Liver (tissue), 9 donors: Measurements from ENCODE around the gene CEACAM21. TPM values are rescaled to one million over a fixed set of nuclear protein-coding genes. Genes with fewer than 3 reads are reported as not detected.

Experiments used
- DNase-seq: peaks from one replicate; pipeline ENCODE4 v3.0.0-alpha.2; 2017; ENCODE audit warnings: low spot score
- H3K27ac ChIP-seq, 2 donors: one replicate each; pipeline ENCODE4 v1.7.0; 2013; ENCODE audit warnings: inconsistent platforms in 2 of 2, low read length in 2 of 2, control low read depth in 1 of 2, low read depth in 1 of 2, mild to moderate bottlenecking in 1 of 2
- H3K27me3 ChIP-seq, 4 donors: one replicate each; pipeline versions ENCODE4 v1.6.1 to v1.7.0; 2013; ENCODE audit warnings: low read length in 3 of 4, inconsistent platforms in 1 of 4, mild to moderate bottlenecking in 1 of 4, moderate library complexity in 1 of 4; ENCODE audit not compliant: control insufficient read depth in 4 of 4, insufficient read depth in 4 of 4
- H3K36me3 ChIP-seq, 4 donors: one replicate each; pipeline versions ENCODE4 v1.6.1 to v1.7.0; 2013; ENCODE audit warnings: low read length in 3 of 4, mild to moderate bottlenecking in 3 of 4, low read depth in 1 of 4, moderate library complexity in 1 of 4; ENCODE audit not compliant: control insufficient read depth in 4 of 4, insufficient read depth in 3 of 4
- H3K4me1 ChIP-seq, 4 donors: one replicate each; pipeline versions ENCODE4 v1.6.1 to v1.7.0; 2013; ENCODE audit warnings: low read length in 3 of 4, mild to moderate bottlenecking in 3 of 4, moderate library complexity in 1 of 4; ENCODE audit not compliant: control insufficient read depth in 4 of 4, insufficient read depth in 4 of 4
- H3K4me3 ChIP-seq, 3 donors: one replicate each; pipeline versions ENCODE4 v1.6.1 to v1.7.0; 2013; ENCODE audit warnings: low read length in 3 of 3, control low read depth in 1 of 3, low read depth in 1 of 3, mild to moderate bottlenecking in 1 of 3
- H3K9ac ChIP-seq, 2 donors: one replicate each; pipeline ENCODE4 v1.7.0; 2013; ENCODE audit warnings: low read length in 2 of 2, mild to moderate bottlenecking in 2 of 2, moderate library complexity in 2 of 2, control low read depth in 1 of 2, low read depth in 1 of 2
- H3K9me3 ChIP-seq, 4 donors: one replicate each; pipeline versions ENCODE4 v1.6.1 to v1.7.0; 2013; ENCODE audit warnings: low read length in 3 of 4; ENCODE audit not compliant: control insufficient read depth in 4 of 4
- ATF3 ChIP-seq: IDR thresholded peaks from 2 replicates; pipeline ENCODE4 v1.6.1; 2016; ENCODE audit warnings: antibody characterized with exemption
- EGR1 ChIP-seq, 2 donors: IDR thresholded peaks; 2 replicates each; pipeline ENCODE4 v1.6.1; 2016 to 2018; ENCODE audit warnings: antibody characterized with exemption in 2 of 2, low read depth in 2 of 2
- FOXA2 ChIP-seq: IDR thresholded peaks from 2 replicates; pipeline ENCODE4 v1.6.1; 2016; ENCODE audit warnings: antibody characterized with exemption
- GABPA ChIP-seq, 2 donors: IDR thresholded peaks in 1 of 2; conservative IDR thresholded peaks in 1 of 2; 2 replicates each; pipeline ENCODE4 v1.6.1; 2016; ENCODE audit warnings: antibody characterized with exemption in 2 of 2, mild to moderate bottlenecking in 1 of 2, moderate library complexity in 1 of 2
- HNF4A ChIP-seq, 2 donors: conservative IDR thresholded peaks; 2 replicates each; pipeline ENCODE4 v1.6.1; 2016; ENCODE audit warnings: antibody characterized with exemption in 2 of 2, mild to moderate bottlenecking in 2 of 2
- HNF4G ChIP-seq: IDR thresholded peaks from 2 replicates; pipeline ENCODE4 v1.6.1; 2016; ENCODE audit warnings: antibody characterized with exemption
- JUND ChIP-seq, 2 donors: IDR thresholded peaks; 2 replicates each; pipeline ENCODE4 v1.6.1; 2016; ENCODE audit warnings: antibody characterized with exemption in 2 of 2
- MAX ChIP-seq: IDR thresholded peaks from 2 replicates; pipeline ENCODE4 v1.6.1; 2016; ENCODE audit warnings: antibody characterized with exemption
- NR2F2 ChIP-seq: IDR thresholded peaks from 2 replicates; pipeline ENCODE4 v1.6.1; 2016; ENCODE audit warnings: antibody characterized with exemption
- RAD21 ChIP-seq, 2 donors: IDR thresholded peaks; 2 replicates each; pipeline ENCODE4 v1.6.1; 2016; ENCODE audit warnings: antibody characterized with exemption in 2 of 2, mild to moderate bottlenecking in 2 of 2
- REST ChIP-seq: IDR thresholded peaks from 2 replicates; pipeline ENCODE4 v1.6.1; 2016; ENCODE audit warnings: antibody characterized with exemption, mild to moderate bottlenecking
- RXRA ChIP-seq, 2 donors: IDR thresholded peaks; 2 replicates each; pipeline ENCODE4 v1.6.1; 2017 to 2018; ENCODE audit warnings: antibody characterized with exemption in 2 of 2, mild to moderate bottlenecking in 1 of 2
- TAF1 ChIP-seq: conservative IDR thresholded peaks from 2 replicates; pipeline ENCODE4 v1.6.1; 2016; ENCODE audit warnings: antibody characterized with exemption, mild to moderate bottlenecking
- YY1 ChIP-seq: IDR thresholded peaks from 2 replicates; pipeline ENCODE4 v1.6.1; 2016; ENCODE audit warnings: antibody characterized with exemption, mild to moderate bottlenecking
- WGBS: extraction: QIAGEN DNeasy Blood & Tissue Kit; methylation state at CpG from one replicate; pipeline ENCODE4 v1.1.7; 2013; 5-methylcytosine and 5-hydroxymethylcytosine counted together
- polyA plus RNA-seq, 2 donors: library from polyadenylated mRNA; stranded (reverse) in 1 of 2; unstranded in 1 of 2; fragments of 200-250 nt in 1 of 2; fragments of >200 nt in 1 of 2; fragmentation: Nextera tagmentation in 1 of 2; extraction: Ambion mirVana in 1 of 2; gene quantifications; one replicate each; pipeline versions ENCODE4 v1.2.1 to v1.2.3, GENCODE V29; 2013 to 2015
- total RNA-seq, 2 donors: library from RNA; depleted of rRNA; stranded (reverse); fragments of >200 nt; gene quantifications; one replicate each; pipeline ENCODE4 v1.2.3, GENCODE V29; 2014
- donor health status: healthy.
- donor health status: healthy.
- donor health status: healthy.
- donor health status: healthy.
- donor health status: healthy.

The CEACAM21 gene
- total and polyA plus RNA-seq, 4 donors, result 0.58 to 2.5 (median 1.8) TPM

- no peak for TF ChIP-seq GABPA (IDR thresholded peaks at IDR 0.05 in 1 of 2, conservative IDR thresholded peaks at IDR 0.05 in 1 of 2)
These were observed 13.4 kb downstream of the CEACAM21 start (continued) for GRCh38 chr19:41589371-41589770.

GRCh38 chr19:41590936-41591335, 15.0 kb downstream of the CEACAM21 start:
- DNase-seq, result no peak
- Histone ChIP-seq H3K4me1 (no peaks in the 10 kb centered on the region), H3K27ac (no peak overlapping the region), H3K27me3 (peaks cover 0 to 4% (median 0%) of the 10 kb centered on the region in 4 donors), H3K9me3 (no peaks in the 10 kb centered on the region), H3K4me3 (no peak overlapping the region), H3K9ac (no peak overlapping the region), H3K36me3 (no peaks in the 10 kb centered on the region)
- TF ChIP-seq YY1 (no peak), HNF4A (conservative IDR thresholded peaks at IDR 0.05) (no peak), REST (no peak), TAF1 (no peak), MAX (no peak), JUND (IDR thresholded peaks at IDR 0.05) (no peak), EGR1 (IDR thresholded peaks at IDR 0.05; ENCODE audit: low read depth in 2 of 2) (no peak), FOXA2 (no peak), HNF4G (no peak), RXRA (IDR thresholded peaks at IDR 0.05) (no peak), RAD21 (IDR thresholded peaks at IDR 0.05) (no peak), ATF3 (no peak)

- Histone ChIP-seq H3K27ac (no peak overlapping the region), H3K9ac (no peak overlapping the region), H3K4me1 (no peaks in the 10 kb centered on the region), H3K9me3 (no peaks in the 10 kb centered on the region), H3K4me3 (no peak overlapping the region), H3K36me3 (no peaks in the 10 kb centered on the region), H3K27me3 (peaks cover 0 to 4% (median 0%) of the 10 kb centered on the region in 4 donors)
- WGBS, result 43% methylated on average over 5 of the region's 5 CpGs
- no peak for DNase-seq
- TF ChIP-seq NR2F2 (no peak), RAD21 (IDR thresholded peaks at IDR 0.05) (no peak), GABPA (IDR thresholded peaks at IDR 0.05 in 1 of 2, conservative IDR thresholded peaks at IDR 0.05 in 1 of 2) (no peak), REST (no peak)
These were observed 16.1 kb downstream of the CEACAM21 start for GRCh38 chr19:41591951-41592562.
